NCI-H2196 (cell line): Measurements from ENCODE around the gene KCNF1.

Source experiments
- DNase-seq: peaks from one replicate; lab custom pipeline; 2025; ENCODE audit not compliant: unreplicated experiment; lab: John Stamatoyannopoulos, UW

The KCNF1 gene

DNA sequence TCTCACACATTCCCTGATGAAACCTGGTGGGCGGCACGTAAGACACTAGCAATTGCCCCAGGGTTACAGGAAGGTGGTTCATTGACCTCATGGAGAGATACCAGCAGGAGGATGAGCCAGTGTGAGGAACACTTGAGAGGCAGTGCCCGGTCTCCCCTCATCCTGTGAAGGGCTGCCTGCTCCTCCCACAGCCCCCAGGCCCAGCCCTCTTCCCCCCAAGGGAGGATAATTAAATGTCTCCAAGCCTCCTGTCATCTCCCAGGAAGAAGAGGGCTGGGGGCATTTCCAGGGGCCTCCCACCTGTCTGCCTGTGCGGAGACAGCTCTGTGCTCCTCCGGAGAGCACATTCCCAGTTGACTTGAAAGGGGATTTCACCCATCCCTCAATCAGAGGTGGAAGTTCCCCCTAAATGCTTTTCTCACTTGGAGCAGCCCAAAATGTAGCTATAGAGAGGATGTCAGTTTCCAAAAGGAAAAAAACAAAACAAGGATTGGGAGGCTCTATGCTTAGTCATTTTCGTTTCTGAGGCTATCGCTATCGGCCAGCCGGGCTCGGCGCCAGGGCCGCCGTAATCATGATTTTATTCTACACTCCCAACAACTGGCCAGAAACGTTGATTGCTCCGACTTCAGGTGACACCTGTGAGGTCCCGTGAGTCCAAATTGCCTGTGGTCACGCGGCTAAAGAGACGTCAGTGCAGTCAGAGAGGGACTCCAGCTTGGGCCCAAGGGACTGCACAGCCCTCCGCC is 7.1 kb downstream of the KCNF1 start:
- DNase-seq: peak; percentile 21

DNA sequence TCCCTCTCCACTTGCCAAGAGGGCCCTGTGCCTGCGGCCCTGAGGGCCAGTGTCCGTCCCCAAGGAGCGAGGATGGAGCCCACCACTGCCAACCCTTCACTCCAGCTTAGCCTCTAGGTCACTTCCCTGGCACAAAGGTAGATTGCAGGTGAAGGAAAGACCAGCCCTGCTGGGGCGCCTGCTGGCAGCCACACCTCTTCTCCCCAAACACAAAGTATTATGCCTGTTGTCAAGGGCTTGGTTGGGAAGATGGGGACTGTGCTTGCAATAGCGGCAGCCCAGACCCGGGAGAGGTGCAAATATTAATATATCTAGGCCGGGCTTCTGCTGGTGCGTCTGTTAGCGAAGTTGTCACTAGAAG is 7.7 kb downstream of the KCNF1 start:
- DNase-seq: no peak

DNA sequence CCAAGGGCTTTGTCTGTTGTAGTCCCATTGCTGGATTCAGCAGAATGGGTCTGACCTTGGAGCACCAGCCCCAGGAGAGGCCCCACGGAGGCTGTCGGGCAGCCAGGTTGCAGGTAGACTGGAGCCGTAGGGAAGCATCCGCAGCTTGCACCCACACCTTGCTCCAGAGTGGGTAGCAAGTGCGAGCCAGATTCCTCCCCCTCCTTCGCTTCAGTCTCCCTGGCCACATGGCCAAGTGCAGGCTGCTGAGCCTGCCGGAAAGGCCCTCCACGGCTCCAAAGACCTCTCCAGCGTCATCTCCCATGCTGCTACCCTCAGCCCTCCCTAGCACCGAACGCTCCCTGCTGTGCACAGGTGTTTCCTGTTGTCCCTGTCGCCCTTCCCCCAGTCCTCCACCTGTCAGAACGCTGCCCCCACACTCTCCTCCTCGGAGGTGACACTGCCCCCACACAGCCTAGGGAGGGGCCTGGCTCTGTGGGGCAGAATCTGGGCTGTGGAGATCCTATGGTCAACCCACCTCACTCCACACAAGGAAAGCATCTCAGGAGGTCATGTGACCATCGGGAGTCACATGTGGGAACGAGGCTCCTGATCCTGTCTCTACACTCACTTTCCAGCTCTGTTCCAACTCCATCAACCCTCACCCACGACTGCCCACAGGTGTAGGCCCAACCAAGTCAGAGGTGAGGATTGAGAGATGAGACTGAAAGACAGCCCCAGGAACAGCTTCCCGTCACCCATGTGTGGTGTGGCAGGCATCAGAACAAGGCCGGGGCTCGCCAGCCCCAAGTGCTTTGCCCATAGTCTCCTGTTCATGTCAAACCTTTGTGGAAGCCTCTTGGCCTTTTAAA is 8.3 kb downstream of the KCNF1 start:
- DNase-seq: peak; percentile 9

DNA sequence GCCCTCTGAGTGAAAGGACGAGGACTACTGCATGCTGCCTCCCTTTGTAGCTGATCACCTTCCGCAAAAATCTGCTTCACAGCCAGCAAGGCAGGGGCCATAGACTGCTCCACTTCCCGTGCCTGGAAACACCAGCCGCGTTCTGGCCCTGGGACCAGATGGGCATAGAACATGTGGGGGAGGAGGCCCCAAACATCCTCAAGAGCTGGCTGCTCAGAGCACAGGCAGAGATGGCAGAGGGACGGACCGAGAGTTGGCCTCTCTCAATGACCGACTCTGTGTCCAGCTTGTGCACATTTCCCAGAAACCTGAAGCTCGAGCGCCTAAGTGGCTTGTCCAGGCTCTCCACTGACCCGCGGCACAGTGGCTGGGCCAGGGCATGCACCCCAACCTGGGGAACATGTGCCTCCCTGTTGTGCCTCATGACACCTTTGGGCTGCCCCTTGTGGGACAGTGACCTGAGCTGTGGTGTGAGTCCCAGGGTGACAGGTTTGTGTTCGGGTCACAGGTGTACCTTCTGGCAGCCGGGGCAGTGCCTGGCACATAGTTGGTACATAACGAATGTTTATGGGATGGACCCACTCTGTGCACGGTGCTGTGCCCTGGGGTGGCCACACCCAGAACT is 9.1 kb downstream of the KCNF1 start:
- DNase-seq: no peak

DNA sequence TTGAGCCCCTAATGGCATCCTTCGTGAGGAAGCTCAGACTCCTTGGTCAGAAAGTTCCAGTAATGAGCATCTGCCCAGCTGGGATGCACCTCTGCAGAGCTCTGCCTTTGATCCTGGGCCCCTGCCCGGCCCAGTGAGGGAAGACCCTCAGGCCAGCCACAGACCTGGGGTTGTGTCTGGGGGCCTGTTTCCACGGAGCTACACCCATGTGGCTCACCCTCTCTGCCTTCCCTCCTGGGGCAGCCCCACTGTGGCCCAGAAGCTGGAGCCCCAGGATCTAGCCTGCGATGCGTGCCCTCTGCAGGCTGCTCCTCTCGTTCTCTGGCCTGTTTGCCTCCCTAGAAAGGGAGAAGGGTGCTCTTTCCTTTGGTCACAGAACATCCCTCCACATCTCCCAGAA is 9.8 kb downstream of the KCNF1 start:
- DNase-seq: no peak

DNA sequence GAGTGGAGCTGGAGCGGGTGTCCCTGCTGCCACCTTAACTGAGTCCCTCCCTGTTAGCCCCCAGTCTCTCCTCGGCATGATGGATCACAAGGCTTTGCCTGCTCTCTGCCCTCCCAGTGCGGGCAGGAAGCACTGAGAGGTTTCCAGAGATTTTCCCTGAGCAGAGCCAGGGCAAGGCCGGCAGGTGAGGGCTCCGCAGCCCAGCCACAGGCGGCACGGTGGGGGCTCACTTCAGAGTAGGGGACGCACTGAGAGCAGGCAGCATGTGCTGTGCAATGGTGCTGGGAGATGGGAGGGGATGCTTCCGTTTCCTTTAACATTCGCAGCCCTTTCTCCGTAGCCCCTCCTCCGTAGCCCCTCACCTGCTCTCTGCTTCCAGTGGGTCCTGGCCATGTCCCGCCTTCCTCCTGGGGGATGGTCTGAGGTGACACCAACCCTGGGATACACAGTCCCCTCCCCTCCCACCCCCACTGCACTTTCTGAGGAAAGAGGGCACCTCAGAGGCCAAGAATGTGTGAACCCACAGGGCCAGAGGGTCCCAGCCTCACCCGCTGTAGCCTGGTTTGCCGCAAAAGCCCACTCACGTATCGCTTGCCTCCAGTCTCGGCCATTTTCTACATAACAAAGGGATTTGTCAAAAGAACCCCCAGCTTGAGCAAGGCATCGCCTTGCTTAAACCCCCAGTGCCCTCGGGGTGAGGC is 10.7 kb downstream of the KCNF1 start:
- DNase-seq: no peak

DNA sequence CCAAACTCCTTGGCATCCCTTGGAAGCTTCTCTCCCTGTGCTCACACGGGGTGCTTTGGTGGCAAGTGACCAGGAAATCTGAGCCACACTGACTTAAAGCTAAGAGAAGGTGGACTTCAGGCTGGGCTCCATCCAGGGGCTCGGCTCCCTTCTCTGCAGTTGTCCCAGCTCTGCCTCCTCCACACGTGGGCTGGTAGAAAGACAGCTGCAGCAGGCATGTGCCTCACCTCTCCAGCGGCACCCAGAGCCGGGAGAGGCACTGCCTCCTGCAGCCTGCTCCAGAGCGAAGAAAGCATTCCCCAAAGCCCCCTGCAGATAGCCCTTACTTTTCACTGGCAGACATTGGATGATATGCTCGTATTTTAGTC is 11.3 kb downstream of the KCNF1 start:
- DNase-seq: no peak

DNA sequence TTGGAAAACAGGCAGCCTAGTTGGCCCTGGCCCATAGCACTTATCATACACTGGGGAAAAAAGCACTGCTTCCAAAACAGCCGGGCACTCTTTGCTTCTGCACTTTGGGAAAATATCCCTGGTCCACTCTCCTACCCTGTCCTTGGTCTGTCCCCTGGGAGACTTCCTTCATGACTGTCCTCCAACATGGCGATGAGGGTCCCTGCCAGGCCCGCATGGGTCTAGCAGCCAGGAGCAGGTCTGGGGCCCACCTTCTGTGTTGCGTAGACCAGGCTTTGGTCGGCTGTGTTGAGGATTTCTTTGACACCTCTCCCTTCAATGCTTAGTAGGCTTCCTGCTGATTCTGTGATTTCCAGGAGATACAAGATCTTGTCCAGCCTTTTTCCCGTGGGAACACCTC is 12.2 kb downstream of the KCNF1 start:
- DNase-seq: no peak

DNA sequence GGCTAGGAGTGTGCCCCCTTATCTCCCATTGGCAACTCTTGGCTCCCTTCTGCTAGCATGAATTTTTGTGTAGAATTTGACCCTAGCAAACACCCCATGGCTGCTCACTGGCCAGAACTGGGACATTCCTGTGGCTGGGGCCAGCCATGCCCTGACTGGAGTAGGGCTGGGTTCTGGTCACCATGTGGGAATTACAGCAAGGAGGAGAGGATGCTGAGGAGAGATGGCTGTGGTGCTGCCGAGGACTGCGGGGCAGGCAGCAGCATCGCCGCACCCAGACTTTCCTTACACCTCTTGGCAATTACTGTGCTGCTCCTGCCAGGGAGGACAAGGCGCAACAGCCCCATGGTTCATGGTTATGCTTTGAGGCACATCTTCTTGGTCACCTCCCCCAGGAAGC is 12.7 kb downstream of the KCNF1 start:
- DNase-seq: no peak

DNA sequence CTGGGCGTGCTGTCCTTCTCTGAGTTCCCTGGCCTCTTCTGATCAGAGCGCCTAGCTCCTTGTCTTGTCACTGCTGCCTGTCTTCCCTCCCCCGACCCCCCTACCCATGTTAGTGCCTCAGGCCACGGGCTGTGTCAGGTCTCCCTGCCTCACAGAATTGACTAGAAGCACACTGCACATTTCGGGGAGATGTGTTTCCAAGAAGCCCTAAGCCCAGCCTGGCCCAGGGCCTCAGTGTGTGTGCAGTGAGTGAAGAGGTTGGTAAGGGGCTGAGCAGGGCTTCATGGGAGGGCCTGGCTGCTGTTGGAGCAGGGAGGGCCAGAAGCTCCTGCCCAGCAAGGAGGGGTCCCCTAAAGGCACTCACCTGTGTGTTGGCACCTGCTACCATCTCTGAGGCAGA is 13.1 kb downstream of the KCNF1 start:
- no peak for DNase-seq

DNA sequence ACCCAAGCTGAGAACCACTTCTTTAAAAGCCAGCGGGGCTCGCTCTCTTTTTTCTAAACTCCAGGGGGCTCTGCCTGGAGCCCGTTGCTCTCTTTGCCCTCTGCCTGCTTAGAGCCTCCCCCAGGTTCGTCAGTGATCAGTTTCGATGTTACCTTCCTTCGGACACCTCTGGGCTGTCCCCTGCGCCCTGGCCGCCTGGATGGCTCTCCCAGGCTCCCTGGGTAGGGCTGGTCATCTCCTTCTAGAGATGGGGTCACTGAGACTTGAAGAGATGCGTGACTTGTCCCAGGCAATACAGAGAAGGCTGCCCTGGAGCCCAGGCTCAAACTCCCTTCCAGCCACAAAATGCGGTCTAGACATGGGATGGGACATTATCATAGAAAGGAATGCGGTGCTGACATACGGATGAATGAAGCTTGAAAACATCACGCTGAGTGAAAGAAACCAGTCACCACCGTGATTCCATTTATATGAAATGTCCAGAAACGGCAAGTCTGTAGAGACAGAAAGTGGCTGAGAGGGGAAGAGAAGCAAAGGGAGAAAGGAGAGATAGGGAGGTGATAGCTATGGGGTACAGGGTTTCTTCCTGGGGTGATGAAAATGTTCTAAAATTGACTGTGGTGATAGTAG is 14.6 kb downstream of the KCNF1 start:
- DNase-seq: no peak

DNA sequence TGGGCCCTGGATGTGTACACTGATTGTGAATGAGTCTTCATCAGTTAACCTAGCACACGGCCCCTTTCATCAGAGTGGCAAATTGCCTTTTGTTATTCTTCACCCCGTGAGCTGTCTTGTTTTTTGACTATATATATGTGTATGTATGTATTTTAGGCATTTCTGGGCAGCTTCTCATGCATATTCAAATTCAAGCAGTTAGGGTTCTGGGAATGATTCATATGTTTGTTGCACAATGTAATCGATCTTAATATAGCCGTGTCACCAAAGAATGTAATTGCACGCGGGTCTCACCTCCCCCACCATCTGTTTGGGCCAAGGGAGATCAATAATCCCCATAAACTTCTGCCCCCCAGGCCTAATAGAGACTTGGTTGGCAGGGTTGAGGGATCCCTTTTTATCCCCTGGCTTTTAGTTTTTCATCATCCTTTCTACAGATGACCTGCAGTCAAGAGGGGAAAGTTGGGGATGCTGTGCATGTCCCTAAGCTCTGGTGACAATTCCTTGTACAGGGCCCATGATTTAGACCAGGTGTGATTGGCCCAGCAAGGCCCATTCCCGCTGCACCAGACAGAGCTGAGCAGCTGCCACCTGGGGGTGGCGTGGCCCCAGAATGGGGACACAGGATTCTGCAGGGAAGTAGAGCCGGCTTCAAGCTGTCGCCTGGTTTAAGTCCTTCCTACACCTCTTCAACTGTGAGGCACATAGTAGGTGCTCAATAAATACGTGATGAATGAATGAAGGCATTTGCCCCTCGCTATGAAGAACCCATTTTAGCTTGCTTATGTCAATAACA is 19.2 kb downstream of the KCNF1 start:
- DNase-seq: no peak

DNA sequence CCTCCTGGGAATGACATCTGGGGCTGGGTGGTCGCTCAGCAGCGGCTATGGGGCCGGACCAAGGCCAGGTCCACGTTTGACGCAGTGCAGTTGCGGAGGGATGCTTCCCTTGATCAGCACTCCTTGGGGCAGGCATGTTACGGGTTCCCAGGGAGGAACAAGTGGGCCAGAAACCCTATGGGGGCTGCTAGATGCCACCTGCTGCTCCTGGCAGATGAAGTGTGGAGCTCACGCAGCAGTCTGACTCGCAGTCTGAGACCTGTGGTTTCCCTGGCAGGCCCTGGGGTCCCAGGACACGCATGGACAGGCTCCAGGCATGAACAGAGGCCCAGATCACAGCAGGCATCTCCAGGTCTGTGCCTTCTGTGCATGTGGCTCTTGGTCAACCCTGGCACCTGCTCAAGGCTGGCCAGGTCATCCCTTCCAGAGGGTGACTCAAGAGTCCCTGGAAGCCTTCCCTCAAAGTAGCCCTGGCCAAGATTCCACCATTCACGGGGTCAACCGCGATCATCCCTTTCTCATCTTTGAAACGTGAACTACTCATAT is 20.0 kb downstream of the KCNF1 start:
- no peak for DNase-seq

DNA sequence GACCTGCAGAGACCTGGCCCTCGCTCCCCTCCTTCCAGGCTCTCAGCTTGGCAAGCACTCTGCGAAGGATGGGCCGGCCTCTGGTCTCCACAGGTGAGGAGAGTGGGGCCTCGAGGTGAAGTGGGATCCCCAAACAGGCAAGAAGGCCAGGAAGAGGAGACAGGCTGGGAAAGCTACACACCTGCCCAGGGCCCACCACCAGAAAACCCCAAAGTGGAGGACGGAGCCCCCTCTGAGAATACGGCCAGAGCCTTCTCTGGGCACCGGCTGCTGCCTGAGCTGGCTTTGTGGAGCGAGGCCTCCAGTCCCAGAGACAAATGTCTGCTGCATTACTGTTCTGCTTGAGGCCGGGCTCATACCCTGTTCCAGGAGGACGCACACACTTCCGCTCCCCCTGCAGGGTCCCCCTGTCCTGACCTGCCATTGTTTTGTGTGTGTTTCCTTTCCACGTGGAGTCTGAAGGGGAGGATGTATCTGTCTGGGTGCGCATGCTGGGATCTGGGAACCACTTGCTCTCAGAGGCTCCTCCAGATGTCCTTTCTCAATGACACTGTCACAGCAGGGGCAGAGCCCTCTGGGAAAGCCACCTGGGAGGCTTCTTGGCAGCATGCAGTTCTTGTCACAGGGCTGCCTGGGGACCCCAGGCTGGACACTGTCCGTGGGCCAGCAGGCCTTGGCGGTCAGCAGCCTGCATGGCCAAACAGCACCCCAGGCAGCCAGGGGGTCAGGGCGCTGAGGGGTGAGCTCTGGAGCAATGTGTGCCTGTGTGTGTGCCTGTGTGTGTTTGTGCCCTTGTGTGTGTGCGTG is 20.8 kb downstream of the KCNF1 start:
- DNase-seq: no peak

DNA sequence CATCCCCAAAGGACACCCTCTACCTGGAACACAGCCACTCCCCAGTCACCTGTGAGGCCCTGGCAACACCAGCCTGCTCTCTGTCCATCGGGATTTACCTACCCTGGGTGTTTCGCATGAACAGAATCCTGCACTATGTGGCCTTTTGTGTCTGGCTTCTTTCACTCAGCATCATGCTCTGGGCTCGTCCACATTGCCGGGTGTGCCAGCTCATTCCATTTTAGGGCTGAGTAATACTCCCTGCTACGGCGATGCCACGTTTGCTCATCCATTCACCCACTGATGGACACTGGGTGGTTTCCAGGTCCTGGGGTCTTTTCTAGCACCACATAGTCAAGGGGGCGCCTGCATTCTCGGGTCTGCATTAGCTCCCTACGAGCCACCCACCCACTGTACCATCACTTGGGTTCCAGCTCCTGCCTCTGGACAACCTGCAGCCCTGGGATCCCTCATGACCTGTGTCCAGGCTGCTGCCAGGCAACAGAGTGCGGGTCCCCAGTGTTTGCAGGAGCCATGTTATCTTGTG is 22.0 kb downstream of the KCNF1 start:
- no peak for DNase-seq

DNA sequence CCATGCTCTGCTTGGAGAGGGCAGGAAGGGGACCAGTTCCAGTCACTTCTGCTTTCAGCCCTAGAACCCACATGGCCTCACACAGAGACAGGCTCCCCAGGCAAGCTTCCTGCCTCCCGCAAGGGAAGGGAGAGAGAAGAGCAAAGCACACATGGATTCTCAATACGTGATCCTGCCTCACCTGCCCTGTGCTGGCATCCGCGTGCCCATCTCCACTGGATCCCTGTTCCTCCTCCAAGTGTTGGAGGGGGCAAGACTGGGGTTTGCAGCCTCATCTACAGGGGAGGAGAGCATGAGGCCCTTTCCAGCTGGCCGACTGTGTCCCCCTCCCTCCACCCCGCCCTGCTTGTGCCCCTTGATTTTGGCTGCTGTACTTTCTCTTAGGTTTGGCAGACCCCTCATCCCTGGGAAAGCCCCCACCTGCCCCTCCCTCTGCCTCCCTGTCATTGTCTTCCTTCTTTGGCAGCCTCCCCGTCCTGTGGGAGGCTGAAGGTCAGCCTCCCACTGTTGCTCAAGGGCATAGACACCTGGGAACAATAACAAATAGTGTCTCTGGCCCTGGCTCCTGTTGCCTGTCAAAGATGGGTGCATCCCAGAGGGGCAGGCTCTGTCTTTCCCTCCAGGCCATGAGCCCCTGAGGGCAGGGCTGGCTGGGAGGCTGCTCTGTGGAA is 22.7 kb downstream of the KCNF1 start:
- DNase-seq: no peak

DNA sequence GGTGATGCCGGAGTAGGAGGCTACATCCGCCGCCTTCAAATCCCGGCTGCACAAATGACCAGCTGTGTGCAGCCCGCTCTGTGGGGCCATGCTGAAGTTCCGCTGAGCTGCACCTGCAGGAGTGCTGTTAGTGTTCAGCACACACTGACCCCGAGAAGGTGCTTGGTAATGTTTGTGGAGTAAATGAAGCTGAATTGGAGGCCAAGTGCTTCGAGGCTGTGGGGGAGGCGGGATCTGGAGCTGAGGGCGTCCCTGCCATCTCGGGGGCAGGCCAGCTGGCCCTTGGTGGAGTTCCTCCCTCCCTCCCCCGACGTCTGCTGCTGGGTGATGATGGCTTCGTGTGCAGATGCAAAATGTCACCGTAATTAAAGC is 23.2 kb downstream of the KCNF1 start:
- DNase-seq: peak; percentile 29

DNA sequence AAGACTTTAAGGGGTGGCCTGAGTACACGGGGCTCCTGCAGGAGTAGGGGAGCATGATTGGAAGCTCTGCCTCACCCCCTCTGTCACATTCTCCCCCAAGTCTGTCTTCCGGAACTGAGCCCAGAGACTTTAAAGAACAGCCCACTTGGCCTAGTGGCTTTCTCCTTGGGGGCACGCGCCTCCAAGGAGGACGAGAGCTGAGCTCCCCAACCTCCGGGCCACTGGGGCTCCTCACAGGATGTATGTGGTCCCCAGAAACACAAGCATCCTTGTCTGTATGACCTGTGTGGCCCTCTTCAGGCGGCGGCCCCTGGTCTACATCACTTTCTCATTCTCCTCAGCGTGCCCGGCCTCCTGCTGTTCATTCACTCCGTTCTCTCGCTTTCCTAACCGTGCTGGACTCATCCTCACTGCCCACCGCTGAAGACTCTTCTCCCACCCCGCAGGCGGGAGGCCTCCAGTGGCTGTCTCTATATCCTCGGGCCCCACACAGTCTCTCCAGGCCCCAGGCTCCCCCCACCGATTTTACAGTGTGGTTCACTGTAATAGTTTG is 23.7 kb downstream of the KCNF1 start:
- DNase-seq: no peak
